HG03139 (cell line): Measurements from ENCODE around the gene UBE2M.
A peak's percentile ranks its signal among the peaks of the same experiment; 100 is the strongest.
"Not testable (repeated sequence)": the region's sequence is repeated elsewhere in the genome, so short reads cannot be mapped to it uniquely, and the experiment has no call there.

Experiments
- ATAC-seq: cut with Tn5 transposase; IDR thresholded peaks from one replicate; pipeline ENCODE4 v1.9.1; 2021; ENCODE audit not compliant: unreplicated experiment

The UBE2M gene

DNA sequence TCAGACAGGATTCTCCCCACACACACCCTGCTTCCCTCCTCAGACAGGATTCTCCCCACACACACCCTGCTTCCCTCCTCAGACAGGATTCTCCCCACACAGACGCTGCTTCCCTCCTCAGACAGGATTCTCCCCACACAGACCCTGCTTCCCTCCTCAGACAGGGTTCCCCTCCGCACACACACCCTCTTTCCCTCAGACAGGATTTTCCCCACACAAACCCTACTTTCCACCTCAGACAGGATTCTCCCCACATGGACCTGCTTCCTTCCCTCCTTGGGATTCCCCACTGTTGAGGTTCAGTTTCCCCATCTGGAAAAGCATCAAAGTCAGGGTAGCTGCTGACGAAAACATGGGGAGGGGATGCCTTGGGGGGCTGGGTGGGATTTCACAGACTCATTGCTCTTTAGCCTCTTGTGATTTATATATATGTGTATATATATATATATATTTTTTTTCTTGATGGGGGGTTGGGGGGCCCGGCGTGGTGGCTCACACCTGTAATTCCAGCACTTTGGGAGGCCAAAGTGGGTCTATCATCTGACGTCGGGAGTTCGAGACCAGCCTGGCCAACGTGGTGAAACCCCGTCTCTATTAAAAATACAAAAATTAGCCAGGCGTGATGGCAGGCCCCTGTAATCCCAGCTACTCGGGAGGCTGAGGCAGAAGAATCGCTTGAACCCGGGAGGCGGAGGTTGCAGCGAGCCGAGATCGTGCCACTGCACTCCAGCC lies 15.6 kb downstream of the UBE2M start:
- ATAC-seq, result not testable (repeated sequence)

DNA sequence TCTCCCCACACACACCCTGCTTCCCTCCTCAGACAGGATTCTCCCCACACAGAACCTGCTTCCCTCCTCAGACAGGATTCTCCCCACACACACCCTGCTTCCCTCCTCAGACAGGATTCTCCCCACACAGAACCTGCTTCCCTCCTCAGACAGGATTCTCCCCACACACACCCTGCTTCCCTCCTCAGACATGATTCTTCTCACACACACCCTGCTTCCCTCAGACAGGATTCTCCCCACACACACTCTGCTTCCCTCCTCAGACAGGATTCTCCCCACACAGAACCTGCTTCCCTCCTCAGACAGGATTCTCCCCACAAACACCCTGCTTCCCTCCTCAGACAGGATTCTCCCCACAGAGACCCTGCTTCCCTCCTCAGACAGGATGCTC lies 19.2 kb downstream of the UBE2M start:
- not testable (repeated sequence) for ATAC-seq

DNA sequence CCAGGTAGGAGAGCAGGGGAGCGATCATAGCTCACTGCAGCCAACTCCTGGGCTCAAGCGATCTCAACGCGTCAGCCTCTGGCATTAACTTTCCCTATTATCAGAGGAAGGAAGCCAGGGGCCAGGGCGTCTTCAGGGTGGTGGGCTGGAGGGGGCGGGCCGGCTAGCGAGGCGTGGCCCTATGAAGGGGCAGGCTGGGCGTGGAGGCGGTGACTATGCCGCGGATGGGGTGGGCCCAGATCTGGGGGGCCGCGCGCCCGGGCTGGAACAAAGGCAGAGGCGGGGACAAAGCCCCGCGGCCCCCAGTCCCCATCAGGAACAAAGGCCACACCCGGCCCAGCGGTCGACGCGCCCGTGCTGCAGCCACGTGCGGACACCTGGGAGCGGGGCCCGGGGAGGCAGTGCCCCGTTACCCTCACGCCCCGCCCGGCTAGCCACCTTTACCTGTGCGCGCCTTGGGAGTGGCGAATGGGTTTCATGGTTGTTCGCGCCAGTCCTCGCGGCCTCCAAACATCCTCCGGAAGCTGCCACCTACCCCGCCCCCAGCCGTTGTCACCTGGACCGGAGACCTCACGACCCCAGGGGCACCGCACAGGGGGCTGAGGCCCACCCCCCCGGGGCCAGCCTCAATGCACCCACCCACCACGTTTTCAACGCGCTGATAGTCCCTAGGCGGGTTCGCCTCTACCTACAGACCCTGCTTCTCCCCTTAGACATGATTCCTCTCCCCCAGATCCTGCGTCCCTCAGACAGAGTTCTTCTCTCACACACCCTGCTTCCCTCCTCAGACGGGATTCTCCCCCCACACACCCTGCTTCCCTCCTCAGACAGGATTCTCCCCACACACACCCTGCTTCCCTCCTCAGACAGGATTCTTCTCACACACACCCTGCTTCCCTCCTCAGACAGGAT lies 19.9 kb downstream of the UBE2M start:
- no peak for ATAC-seq

DNA sequence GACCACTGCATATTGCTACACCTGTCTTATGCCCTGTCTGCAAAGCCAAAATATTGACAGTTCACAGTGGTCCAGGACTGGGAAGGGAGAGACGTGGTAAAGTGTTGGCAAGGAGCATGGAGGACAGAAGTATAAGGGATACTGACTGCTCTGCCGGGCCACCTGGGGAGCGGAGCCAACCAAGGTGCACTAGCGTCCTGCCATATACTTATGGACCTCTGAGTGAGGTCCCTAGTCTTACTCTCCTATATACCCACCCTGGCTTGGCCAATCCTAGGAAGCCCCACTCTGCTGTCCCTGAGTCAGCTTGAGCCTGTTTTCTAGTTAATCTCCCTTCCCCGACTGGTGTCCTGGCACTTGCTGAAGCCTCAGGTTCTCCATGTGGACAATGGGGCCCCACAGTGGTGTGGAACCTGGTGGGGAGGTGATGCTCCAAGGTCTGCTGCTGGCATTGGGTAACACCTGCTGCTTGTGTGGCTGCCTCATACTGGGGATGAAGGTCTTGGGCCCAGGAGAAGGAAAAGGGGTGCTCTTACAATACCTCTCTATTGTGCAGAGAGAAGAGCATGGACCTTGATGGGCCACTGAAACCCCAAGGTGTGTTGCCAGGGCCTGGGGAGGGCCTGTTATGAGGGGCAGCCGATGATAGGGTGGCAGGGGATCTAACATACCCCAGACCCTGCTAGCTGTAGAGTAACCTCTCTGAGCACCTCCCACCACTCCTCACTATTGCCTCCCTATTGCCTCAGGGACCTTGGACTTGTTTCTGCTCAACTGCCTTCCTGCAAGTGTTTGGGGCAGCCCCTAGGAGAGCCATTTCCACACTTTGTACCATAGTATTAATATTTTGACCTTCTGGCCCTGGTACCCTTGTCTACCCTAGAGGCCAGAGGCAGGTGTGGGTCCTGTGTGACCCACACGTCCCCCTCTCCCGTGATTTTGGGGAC lies 21.3 kb downstream of the UBE2M start:
- no peak for ATAC-seq

DNA sequence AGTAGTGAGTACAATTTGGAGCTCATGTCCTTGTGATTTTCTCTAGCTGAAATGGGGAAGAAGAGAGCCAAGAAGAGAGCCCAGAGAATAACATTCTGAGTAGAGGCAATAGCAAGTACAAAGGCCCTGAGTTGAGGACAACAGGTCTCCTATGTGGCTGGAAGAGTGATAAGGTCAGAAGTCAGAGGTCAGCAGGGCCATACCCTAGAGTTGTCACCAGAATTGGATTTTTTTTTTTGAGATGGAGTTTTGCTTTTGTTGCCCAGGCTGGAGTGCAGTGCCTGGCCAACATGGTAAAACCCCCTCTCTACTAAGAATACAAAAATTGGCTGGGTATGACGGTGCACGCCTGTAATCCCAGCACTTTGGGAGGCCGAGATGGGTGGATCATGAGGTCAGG lies 22.6 kb downstream of the UBE2M start:
- ATAC-seq, result no peak

DNA sequence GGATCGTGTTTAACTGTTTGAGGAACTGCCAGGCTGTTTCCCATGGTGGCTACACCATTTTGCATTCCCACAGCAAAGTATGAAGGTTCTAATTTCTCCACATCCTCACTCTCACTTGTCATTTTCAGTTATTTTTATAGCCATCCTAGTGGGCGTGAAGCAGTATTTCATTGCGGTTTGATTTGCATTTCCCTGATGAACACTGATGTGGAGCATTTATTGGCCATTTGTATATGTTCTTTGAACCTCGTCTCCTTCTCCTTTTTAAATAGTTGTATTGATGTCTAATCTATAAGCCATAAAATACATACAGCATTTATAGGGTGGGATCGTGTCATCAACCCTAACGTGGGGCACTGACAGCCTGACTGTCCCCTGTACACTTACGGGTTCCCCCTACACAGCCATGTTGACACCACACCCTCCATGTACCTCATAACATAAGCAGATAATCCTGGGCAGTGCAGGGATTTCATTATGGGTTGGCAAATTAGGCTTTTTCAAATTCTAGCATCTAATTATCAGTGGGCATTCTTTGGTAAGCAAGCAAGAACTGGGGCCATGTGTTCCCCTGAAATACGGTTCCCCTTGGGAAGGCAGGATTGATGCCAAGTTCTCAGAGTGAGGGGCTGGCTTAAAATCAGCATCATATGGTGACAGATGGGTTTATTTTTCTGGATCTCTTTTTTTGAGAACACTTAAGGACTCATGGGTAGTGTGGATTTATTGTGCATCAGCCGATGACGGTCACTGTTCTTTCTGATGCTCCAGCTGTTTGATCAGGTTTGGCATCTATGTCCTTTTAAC lies 27.2 kb downstream of the UBE2M start:
- no peak for ATAC-seq

DNA sequence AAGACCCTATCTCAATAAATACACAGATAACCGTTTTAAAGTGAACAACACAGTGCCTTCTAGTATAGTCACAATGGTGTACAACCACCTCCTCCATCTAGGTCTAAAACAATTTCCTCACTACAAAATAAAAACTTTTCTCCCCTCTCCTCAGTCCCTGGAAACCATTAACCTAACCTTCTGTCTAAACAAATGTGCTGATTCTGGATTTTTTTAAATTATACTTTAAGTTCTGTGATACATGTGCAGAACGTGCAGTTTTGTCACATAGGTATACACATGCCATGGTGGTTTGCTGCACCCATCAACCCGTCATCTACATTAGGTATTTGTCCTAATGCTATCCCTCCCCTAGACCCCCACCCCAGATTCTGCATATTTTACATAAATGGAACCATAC lies 29.0 kb downstream of the UBE2M start:
- no peak for ATAC-seq

DNA sequence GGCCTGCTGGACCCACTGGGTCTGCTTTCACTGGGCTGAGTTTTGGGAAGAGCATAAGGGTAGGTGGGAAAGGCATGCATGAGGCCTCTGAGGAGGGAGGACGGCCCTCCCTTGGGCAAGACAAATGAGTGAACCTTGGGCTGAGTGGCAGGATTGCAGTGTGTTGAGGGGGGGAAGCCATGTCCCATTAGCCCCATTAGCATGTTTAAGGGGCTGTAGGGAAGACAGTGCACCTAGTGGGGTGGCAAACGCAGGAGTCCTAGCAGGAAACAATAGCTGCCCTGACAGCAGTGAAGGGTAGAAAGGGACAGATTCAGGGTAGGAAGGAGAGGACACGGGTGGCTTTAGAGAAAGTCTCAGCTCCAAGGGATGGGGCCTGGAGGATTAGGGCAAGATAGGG lies 35.7 kb downstream of the UBE2M start:
- no peak for ATAC-seq

DNA sequence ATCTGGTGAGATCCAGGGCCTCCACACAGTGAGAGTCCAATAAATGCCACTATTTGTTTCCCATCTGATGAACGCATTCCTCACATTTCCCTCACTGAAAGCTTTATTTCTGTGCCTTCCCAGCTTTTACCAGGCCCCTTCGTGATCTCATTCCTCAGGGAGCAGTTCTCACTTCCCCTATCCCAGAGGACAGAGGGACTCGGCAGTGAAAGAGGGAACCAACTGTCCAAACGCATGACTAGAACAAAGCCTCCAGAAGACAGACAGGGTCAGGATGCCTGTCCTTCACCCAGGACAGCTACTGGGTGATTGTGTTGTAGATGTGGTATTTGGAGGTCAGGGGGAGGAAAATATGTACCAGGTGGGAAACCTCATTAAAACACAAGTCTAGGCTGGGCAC lies 36.8 kb downstream of the UBE2M start:
- ATAC-seq, result no peak

DNA sequence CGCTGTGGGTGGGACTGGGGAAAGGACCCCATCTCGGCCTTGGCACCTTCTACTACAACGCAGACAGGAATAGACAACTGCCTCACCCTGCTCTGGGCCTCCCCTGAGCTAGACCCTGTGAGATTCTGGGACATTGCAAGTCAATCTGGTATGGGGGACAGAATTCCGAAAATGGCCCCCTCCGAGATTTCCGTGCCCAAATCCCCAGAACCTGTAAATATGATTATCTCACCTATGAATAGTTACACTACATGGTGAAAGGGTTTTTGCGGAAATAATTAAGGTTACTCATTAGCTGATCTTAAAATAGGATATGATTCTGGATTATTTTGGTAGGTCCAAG lies 38.2 kb downstream of the UBE2M start:
- ATAC-seq, result no peak

DNA sequence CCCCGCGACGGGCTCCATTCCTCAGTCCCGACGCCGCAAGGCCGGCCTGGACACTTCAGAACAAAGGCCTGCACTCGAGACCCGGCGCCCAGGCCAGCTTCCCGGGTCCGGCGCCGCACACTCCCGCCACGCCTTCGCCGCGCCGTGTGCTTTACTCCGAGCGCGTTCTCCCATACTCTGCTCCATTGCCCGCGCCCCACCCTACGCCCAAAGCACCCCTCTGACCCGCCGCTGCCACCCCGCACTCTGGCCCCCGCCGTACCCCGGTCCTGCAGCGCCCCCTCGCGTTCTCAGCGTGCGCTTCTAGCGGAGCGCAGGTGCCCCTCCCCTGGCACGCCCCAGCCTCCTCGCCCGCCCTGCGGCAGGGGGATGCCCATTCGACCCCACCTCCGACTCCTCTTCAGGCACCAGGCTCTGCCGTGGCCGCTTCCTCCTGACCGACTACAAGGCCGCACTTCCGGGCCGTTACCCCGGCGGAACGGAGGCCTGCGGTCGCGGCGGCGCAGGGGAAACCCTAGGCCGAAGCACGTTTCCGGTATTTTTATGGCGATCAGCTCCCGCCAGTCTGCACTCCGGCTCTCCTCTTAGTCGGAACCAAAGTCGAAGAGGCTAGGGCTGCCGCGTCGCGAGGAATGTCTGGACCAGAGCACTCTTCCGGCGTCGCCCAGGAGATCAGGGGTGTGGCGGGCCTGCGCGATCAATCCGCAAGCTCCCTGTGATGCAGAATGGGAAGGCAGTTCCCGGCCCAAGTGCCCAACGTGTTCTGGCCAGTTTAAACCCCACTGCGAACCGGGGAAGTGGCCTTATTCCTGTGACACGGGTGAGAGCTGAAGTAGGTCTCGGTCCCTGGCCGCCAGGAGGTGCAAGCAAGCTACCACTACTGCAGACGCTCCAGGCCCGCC lies 38.8 kb downstream of the UBE2M start, which contains the start of gene ZBTB45:
TSS of gene ZBTB45 (minus strand) at position 456 of the 902 bp plus-strand sequence. CDS start 2,137 bp downstream, outside the sequence.
- peak; percentile 62 for ATAC-seq

DNA sequence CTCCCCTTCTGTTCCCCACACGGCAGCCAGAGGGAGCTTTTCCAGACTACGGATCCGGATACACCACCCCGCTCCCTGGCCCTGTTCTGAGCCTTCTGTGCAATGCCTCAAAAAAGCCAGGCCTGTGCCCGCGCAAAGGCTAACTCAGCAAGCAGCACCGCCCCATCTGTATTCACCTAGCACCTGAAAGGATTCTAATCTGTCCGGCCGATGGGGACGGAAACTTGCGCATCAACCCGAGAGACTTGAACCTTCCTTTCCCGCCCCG lies 39.4 kb downstream of the UBE2M start:
- ATAC-seq, result peak; percentile 12

DNA sequence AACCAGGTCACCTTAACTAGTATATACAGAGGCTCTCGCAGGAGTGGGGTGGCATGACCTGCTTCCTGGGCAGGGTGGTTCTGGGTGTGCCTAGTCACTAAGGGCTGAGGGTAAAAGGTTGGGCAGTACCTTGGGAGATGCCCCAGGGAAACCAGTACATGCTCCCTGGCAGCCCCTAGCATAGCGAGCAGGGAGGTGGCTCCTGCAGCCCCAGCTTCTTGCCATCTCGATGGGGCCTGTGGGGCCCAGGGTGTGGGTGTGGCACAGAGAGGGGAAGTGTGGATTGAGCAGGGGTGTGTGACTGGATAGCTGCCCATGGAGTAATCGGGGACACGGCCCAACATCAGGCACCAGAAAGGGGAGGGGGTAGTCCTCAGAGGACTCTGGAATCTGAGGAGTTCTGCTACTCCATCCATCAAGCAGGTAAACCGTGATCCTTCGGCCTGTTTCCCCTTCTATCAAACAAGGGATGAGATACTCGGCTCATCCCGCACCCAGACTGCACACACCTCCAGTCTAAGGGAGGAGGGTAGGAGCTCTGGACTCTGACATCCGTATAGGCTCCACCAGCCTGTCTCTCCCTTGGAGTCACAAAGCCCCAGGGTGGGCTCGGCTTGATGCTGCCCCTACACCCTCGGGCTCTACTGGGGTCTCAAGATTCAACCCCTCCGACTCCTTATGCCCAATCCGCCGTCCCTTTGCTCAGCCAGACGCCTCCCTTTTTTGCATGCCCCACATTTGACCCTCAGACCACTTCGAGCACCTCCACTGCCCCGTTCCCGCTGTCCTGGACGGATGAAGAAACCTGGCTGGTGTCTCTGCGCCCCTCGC lies 39.9 kb downstream of the UBE2M start:
- ATAC-seq, result no peak

DNA sequence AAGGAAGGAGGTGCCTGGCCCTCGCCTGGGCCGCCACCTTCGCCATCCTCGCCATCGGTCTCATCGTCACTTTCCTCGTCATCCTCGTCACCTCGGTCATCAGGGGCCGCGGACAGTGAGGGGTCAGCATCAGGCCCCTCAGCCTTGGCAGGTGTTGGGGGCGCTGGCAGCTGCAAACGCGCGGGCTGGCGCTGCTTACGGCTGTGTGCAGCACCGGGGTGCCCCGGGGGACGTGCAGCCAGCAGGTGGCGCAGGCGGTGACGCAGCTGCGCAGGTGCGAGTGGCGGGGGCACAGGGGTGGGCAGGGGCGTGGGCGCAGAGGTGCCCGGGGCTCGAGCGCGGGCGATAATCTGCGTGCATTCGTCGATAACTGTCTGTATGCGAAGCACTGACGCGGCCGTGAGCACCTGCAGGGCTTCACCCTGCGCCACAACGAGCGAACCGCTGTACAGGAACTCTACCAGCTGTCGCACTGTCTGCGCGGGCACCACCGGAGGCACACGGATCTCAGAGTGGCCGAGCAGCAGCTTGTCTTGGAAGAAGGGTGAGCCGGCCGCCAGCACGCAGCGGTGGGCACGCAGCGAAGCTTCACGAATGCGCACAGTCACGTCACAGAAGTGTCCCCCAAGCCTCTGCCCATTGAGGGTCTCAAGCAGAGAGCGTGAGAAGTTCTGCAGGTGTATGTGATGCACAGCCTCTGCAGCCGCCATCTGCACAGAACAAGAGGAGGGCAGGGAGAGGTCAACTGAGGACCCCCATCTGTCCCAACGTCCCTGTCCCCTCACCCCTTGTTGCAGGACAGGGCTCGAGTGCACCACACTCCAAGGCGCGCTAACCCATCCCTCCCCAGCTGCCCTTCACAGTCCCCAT lies 41.2 kb downstream of the UBE2M start:
- no peak for ATAC-seq

DNA sequence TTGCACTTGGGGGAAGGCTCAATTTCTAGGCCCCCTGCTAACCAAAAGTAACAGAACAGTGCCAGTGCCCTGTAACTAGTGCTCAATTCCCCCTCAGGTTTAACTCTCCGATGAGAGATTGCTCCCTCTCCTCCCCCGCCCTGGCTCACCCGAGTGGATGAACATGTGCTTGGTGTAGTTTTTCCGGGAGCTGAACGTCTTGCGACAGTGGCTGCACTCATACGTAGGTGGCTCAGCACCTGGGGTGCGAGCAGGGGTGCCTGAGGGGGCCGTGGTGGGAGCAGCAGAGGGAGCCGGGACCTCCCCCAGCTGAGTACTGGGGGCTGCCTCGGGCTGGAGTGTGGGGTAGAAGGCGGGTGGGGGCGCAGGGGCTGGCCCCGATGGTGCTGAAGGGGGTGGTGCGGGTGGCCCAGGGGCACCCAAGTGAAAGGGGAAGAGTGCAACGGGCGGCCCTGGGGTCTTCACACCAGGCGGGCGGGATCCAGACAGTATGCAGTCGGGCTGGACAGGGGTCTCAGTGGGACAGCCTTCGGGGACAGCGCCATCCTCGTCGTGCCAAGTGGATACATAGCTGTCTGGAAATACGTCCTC lies 42.1 kb downstream of the UBE2M start:
- no peak for ATAC-seq

DNA sequence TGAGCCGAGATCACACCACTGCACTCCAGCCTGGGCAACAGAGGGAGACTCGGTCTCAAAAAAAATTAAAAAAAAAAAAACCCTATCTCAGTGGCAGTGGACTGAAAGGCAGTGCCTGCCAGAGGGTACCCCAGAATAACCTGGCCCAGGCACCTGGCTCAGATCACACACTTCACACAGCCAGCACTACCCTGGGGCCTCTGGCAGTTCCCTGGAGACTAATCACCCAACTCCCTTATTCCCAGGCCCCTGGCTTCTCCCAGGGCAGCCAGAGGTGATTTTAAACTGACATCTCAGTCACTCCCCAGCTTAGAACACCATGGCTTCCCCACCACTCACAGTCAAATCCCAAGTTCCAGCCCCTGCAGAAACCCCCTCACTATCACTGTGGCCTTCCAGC lies 43.2 kb downstream of the UBE2M start:
- ATAC-seq, result no peak

DNA sequence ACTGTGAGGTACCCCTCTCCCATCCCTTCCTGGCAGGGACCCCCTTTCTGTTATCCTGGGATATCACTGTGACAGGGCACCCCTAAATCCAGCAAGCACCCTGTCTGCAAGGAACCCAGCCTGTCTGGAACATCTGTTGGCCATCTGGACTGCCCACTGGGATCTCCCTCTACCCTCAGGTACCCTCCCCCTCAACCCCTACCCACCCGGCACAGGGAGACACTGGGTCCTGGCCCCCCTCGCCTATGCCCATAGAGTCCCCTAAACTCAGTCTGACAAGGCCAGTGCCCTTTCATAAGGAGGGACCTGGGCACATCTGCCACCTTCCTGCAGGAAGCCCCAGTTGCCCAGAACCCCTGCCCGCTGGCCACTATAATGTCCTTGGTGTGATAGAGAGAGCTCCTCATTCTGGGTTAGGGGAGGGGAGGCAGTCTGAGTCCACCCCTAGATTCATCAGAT lies 43.8 kb downstream of the UBE2M start:
- ATAC-seq, result no peak
